ENCODE results near the gene KLHDC10.

KLHDC10 gene

GRCh38 chr7:130162196-130162595, 91.9 kb downstream of the KLHDC10 start:
- H3K27ac ChIP-seq: no peak overlapping the region
- CTCF ChIA-PET: no interaction called here
- POLR2A ChIA-PET (ENCODE audit: low non-redundant PET): no interaction called here
- no peak for TF ChIP-seq CTCF (conservative IDR thresholded peaks at IDR 0.05; ENCODE audit: low read depth)
- DNase-seq (ENCODE audit: low spot score): no peak

GRCh38 chr7:130174237-130174959, 104.1 kb downstream of the KLHDC10 start:
- H3K27ac ChIP-seq: no peak overlapping the region
- no peak for DNase-seq (ENCODE audit: low spot score)
- POLR2A ChIA-PET (ENCODE audit: low non-redundant PET): no interaction called here
- no peak for TF ChIP-seq CTCF (conservative IDR thresholded peaks at IDR 0.05; ENCODE audit: low read depth)
- CTCF ChIA-PET: no interaction called here

GRCh38 chr7:130178251-130178650, 107.9 kb downstream of the KLHDC10 start:
- ChIA-PET CTCF (no interaction called here), POLR2A (ENCODE audit: low non-redundant PET) (no interaction called here)
- no peak overlapping the region for H3K27ac ChIP-seq
- DNase-seq (ENCODE audit: low spot score): no peak
- TF ChIP-seq CTCF (conservative IDR thresholded peaks at IDR 0.05; ENCODE audit: low read depth): no peak

- ChIA-PET CTCF (no interaction called here), POLR2A (ENCODE audit: low non-redundant PET) (no interaction called here)
- no peak for DNase-seq (ENCODE audit: low spot score)
- no peak for TF ChIP-seq CTCF (conservative IDR thresholded peaks at IDR 0.05; ENCODE audit: low read depth)
- H3K27ac ChIP-seq: no peak overlapping the region
These were observed 109.3 kb downstream of the KLHDC10 start for GRCh38 chr7:130179631-130180030.

- no peak for DNase-seq (ENCODE audit: low spot score)
- H3K27ac ChIP-seq: no peak overlapping the region
- TF ChIP-seq CTCF (conservative IDR thresholded peaks at IDR 0.05; ENCODE audit: low read depth): no peak
- POLR2A ChIA-PET (ENCODE audit: low non-redundant PET): interaction anchor here (0.7 kb wide), 1 partner anchor 111 kb away, joined by 3 read pairs; no protein-coding TSS in a partner anchor
- CTCF ChIA-PET: no interaction called here
These were observed 110.4 kb downstream of the KLHDC10 start for GRCh38 chr7:130180571-130181262.

- no peak overlapping the region for H3K27ac ChIP-seq
- DNase-seq (ENCODE audit: low spot score): no peak
- POLR2A ChIA-PET (ENCODE audit: low non-redundant PET): no interaction called here
- CTCF ChIA-PET: no interaction called here
- TF ChIP-seq CTCF (conservative IDR thresholded peaks at IDR 0.05; ENCODE audit: low read depth): no peak
These were observed 110.9 kb downstream of the KLHDC10 start for GRCh38 chr7:130181263-130181605.

Data from RWPE1 (cell line).